Esophagus muscularis mucosa (tissue), 4 donors: Measurements from ENCODE around the gene PLA1A. TPM values are rescaled to one million over a fixed set of nuclear protein-coding genes. Genes with fewer than 3 reads are reported as not detected.

ENCODE experiments used
- DNase-seq: peaks from one replicate; pipeline ENCODE4 v3.0.0-alpha.2; 2017; ENCODE audit errors: extremely low spot score
- H3K27ac ChIP-seq, 4 donors: fragments of 200-600 bp; sonication (generic); replicated peaks in 1 of 4; 1 replicate in 3 of 4; 2 replicates in 1 of 4; pipeline ENCODE4 v1.5.1; 2016 to 2019; ENCODE audit warnings: mild to moderate bottlenecking in 1 of 4
- H3K27me3 ChIP-seq, 4 donors: fragments of 200-600 bp; sonication (generic); one replicate each; pipeline versions ENCODE4 v1.5.1 to v1.6.0; 2016 to 2019
- H3K36me3 ChIP-seq, 4 donors: fragments of 200-600 bp; sonication (generic); one replicate each; pipeline ENCODE4 v1.5.1; 2016 to 2019
- H3K4me1 ChIP-seq, 4 donors: fragments of 200-600 bp; sonication (generic); one replicate each; pipeline ENCODE4 v1.5.1; 2016 to 2019
- H3K4me3 ChIP-seq, 4 donors: fragments of 200-600 bp; sonication (generic); 1 replicate in 2 of 4; 2 replicates in 2 of 4; pipeline ENCODE4 v1.5.1; 2016 to 2019; ENCODE audit warnings: mild to moderate bottlenecking in 4 of 4, moderate library complexity in 1 of 4
- H3K9me3 ChIP-seq, 4 donors: fragments of 200-600 bp; sonication (generic); 1 replicate in 3 of 4; 2 replicates in 1 of 4; pipeline ENCODE4 v1.5.1; 2016 to 2019
- CTCF ChIP-seq, 3 experiments: fragments of 200-600 bp in 2 of 3; fragments of 450-650 bp in 1 of 3; sonication (generic) in 2 of 3; IDR thresholded peaks; one replicate each; pipeline ENCODE4 v1.5.1; 2017 to 2019; ENCODE audit warnings: antibody characterized with exemption in 3 of 3, mild to moderate bottlenecking in 2 of 3, moderate library complexity in 1 of 3
- EP300 ChIP-seq: sonication (generic); formaldehyde crosslinking; IDR thresholded peaks from one replicate; pipeline ENCODE4 v1.6.1; 2017; ENCODE audit warnings: antibody characterized with exemption
- POLR2A ChIP-seq: fragments of 450-650 bp; IDR thresholded peaks from one replicate; pipeline ENCODE4 v1.6.1; 2017; ENCODE audit warnings: antibody characterized with exemption, moderate library complexity, mild to moderate bottlenecking, low read depth
- POLR2AphosphoS5 ChIP-seq, 2 donors: sonication (generic); formaldehyde crosslinking; IDR thresholded peaks; one replicate each; pipeline ENCODE4 v1.6.1; 2017; ENCODE audit warnings: antibody characterized with exemption in 2 of 2
- WGBS: methylation state at CpG from one replicate; pipeline ENCODE4 v1.1.5; 2018; 5-methylcytosine and 5-hydroxymethylcytosine counted together
- intact Hi-C: fragments of 100-400 bp; cut with DNase I; formaldehyde crosslinking; loops from one replicate; pipeline ENCODE4 v1.15.1; 2023
- total RNA-seq, 4 donors: library from RNA; depleted of rRNA; stranded (reverse); fragments of >200 nt; gene quantifications; one replicate each; pipeline versions ENCODE4 v1.1.0 to v1.2.1, GENCODE V29; 2016

The PLA1A gene
- total RNA-seq, 4 donors from 2014 or later, result 1.5 to 2.9 (median 2.0) TPM

- WGBS, result 63% methylated on average over 1 of the region's 1 CpG
- no peak for DNase-seq
- intact Hi-C loops, result no loop called here
- Histone ChIP-seq H3K36me3 (no peaks in the 10 kb centered on the region), H3K4me3 (no peak overlapping the region), H3K9me3 (no peaks in the 10 kb centered on the region), H3K4me1 (peaks cover 0 to 28% (median 0%) of the 10 kb centered on the region in 4 donors), H3K27ac (no peak overlapping the region), H3K27me3 (no peaks in the 10 kb centered on the region)
- TF ChIP-seq POLR2A (no peak), EP300 (no peak), CTCF (IDR thresholded peaks at IDR 0.05) (no peak), POLR2AphosphoS5 (IDR thresholded peaks at IDR 0.05) (no peak)
Observed at GRCh38 chr3:119602676-119603075, 5.0 kb downstream of the PLA1A start.

GRCh38 chr3:119604878-119605277 lies 7.2 kb downstream of the PLA1A start:
- no peak for DNase-seq
- no peaks in the 10 kb centered on the region for H3K36me3 ChIP-seq
- peaks cover 0 to 12% (median 0%) of the 10 kb centered on the region in 4 donors for H3K4me1 ChIP-seq
- H3K27ac ChIP-seq, result no peak overlapping the region
- TF ChIP-seq CTCF (IDR thresholded peaks at IDR 0.05) (no peak), EP300 (no peak), POLR2A (no peak), POLR2AphosphoS5 (IDR thresholded peaks at IDR 0.05) (no peak)
- no peaks in the 10 kb centered on the region for H3K27me3 ChIP-seq
- intact Hi-C loops, result no loop called here
- WGBS, result 100% methylated on average over 1 of the region's 1 CpG
- H3K9me3 ChIP-seq, result no peaks in the 10 kb centered on the region
- H3K4me3 ChIP-seq, result no peak overlapping the region

GRCh38 chr3:119608405-119609000 lies 10.8 kb downstream of the PLA1A start:
- no peak for DNase-seq
- H3K4me3 ChIP-seq, result no peak overlapping the region
- 76% methylated on average over 6 of the region's 6 CpGs for WGBS
- no peaks in the 10 kb centered on the region for H3K27me3 ChIP-seq
- H3K9me3 ChIP-seq, result no peaks in the 10 kb centered on the region
- intact Hi-C loops, result no loop called here
- no peak for TF ChIP-seq EP300
- no peak for TF ChIP-seq POLR2A
- TF ChIP-seq CTCF (IDR thresholded peaks at IDR 0.05), result no peak
- no peak for TF ChIP-seq POLR2AphosphoS5 (IDR thresholded peaks at IDR 0.05)
- H3K4me1 ChIP-seq, result no peaks in the 10 kb centered on the region
- no peaks in the 10 kb centered on the region for H3K36me3 ChIP-seq
- H3K27ac ChIP-seq, result no peak overlapping the region

- Histone ChIP-seq H3K27me3 (no peaks in the 10 kb centered on the region), H3K9me3 (no peaks in the 10 kb centered on the region), H3K4me1 (no peaks in the 10 kb centered on the region), H3K4me3 (no peak overlapping the region), H3K36me3 (no peaks in the 10 kb centered on the region), H3K27ac (no peak overlapping the region)
- intact Hi-C loops, result no loop called here
- WGBS, result 51% methylated on average over 6 of the region's 6 CpGs
- no peak for DNase-seq
- TF ChIP-seq EP300 (no peak), CTCF (IDR thresholded peaks at IDR 0.05) (no peak), POLR2A (no peak), POLR2AphosphoS5 (IDR thresholded peaks at IDR 0.05) (no peak)
Observed at GRCh38 chr3:119609301-119609700, 11.6 kb downstream of the PLA1A start.

GRCh38 chr3:119611664-119612063 lies 14.0 kb downstream of the PLA1A start:
- TF ChIP-seq EP300 (no peak), POLR2AphosphoS5 (IDR thresholded peaks at IDR 0.05) (no peak), POLR2A (no peak), CTCF (IDR thresholded peaks at IDR 0.05) (no peak)
- DNase-seq, result no peak
- Histone ChIP-seq H3K4me1 (no peaks in the 10 kb centered on the region), H3K27me3 (no peaks in the 10 kb centered on the region), H3K9me3 (no peaks in the 10 kb centered on the region), H3K36me3 (no peaks in the 10 kb centered on the region), H3K27ac (no peak overlapping the region), H3K4me3 (no peak overlapping the region)
- WGBS, result 97% methylated on average over 1 of the region's 1 CpG
- intact Hi-C loops, result no loop called here
